ENCODE measurements around the gene CFD. TPM values are rescaled to one million over a fixed set of nuclear protein-coding genes. Genes with fewer than 3 reads are reported as not detected.

CFD gene
- polyA plus RNA-seq, 1 of the 3 experiments (the other 2 are of a cell fraction) = 2.5 TPM

DNA sequence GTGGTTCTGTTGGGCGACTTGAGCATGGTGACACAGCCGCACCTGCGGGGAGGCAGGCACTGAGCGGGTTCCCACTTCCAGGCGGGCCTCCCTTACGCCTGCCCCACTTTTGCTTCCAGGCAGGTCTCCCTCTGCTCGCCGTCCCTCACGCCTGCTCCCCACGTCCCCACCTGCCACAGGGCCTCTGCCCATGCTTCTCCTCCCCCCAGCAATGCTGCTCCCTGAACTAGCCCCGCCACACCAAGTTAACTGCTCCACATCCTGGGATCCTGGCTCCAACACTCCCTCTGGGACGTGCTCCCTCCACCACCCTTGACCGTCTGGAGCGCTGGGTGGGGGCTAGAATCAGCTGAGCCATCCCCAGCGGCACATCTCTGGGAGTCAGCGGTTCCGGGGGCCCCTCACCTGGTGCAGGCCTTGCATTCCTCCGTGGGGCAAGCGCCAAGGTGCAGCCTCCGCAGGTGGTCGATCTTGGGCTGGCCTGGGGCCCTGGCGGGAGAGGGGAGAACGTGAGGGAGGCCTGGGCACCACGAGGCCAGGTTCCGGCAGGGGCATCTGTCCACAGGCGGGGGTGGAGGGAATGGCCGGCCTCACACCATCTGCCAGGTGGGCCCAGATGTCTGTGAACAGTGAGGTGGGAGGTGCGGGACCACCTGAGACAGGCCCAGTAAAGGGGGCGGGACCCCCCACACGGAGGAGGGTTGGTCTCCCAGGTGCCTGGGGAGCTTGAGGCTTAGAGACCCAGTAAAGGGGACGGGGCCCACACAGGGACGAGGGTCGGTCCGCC, 9.2 kb downstream of the CFD start (continued):
- TF ChIP-seq YY1 (IDR thresholded peaks at IDR 0.05; ENCODE audit: low read depth) = no peak

DNA sequence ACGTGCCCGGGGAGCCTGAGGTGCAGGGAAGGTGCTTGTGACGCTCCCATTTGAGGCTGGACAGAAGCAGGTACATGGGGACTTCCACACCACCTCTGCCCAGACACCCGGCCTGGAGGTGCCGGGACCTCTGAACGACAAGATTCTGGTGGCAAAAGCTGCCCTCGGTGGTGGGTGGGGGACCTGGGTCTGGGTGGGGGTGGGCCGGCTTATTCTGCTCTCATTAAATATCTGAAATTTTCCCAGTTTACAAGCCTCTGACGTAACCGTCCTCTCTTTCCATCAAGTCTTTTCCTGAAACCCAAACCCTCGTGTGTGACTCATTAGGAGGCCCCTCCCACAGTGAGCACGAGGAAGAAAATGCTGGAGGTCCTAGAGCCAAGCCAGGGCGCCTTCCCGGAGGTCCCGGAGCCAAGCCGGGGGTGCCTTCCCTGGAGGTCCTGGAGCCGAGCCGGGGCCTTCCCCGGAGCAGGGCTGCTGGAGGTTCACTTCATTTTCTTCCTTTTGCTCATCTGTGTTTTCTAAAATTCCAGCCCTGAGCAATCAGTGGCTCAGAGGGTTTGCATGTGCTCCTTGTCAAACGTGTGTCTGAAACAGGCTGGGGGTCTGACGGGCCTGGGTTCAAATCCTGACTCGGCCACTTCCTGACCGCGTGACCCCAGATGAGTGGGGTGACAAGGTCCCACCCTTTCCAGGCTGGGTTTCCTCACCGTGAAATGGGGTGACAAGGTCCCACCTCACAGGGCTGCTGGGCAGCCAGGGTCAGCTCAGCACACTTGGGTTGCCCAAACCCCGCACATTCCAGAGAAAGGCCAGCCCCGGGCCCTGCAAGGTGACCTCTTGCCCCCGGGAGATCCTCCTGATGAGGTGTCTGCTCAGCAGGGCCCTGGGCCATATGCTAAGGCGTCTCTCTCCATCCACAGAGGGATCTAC, 10.0 kb downstream of the CFD start:
- Histone ChIP-seq H3K27ac (ENCODE audit: low read depth in 2 of 2, low read length in 1 of 2) (peak overlapping the region in 1 of 2 experiments; percentile 67; a peak in 1 of 4 replicates), H3K27me3 (ENCODE audit: insufficient read depth) (no peaks in the 10 kb centered on the region), H3K4me3 (ENCODE audit: low read depth in 2 of 2, low read length in 1 of 2) (no peak overlapping the region), H2AFZ (ENCODE audit: low read depth) (no peak overlapping the region), H4K20me1 (ENCODE audit: insufficient read depth) (no peaks in the 10 kb centered on the region), H3K4me1 (ENCODE audit: control insufficient read depth in 1 of 2, insufficient read depth in 2 of 2, low read depth in 1 of 2, low read length in 1 of 2) (peaks cover 4 to 16% of the 10 kb centered on the region in 2 experiments; a peak in 2 of 4 replicates), H3K9me2 (no peaks in the 10 kb centered on the region), H3K9ac (no peak overlapping the region), H3K79me2 (ENCODE audit: insufficient read depth) (no peaks in the 10 kb centered on the region), H3F3A (replicated peaks; ENCODE audit: insufficient read depth) (peaks cover 22% of the 10 kb centered on the region), H3K9me3 (no peaks in the 10 kb centered on the region), H3K4me2 (no peak overlapping the region), H3K36me3 (replicated peaks in 1 of 2; ENCODE audit: control insufficient read depth in 1 of 2, insufficient read depth in 2 of 2, low read length in 1 of 2) (peaks cover 0 to 33% of the 10 kb centered on the region in 2 experiments)
- no peak for TF ChIP-seq RAD21 (IDR thresholded peaks at IDR 0.05; ENCODE audit: low read length)
- TF ChIP-seq, protein P1, sequence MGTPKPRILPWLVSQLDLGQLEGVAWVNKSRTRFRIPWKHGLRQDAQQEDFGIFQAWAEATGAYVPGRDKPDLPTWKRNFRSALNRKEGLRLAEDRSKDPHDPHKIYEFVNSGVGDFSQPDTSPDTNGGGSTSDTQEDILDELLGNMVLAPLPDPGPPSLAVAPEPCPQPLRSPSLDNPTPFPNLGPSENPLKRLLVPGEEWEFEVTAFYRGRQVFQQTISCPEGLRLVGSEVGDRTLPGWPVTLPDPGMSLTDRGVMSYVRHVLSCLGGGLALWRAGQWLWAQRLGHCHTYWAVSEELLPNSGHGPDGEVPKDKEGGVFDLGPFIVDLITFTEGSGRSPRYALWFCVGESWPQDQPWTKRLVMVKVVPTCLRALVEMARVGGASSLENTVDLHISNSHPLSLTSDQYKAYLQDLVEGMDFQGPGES (IDR thresholded peaks at IDR 0.05; ENCODE audit: low read depth, low read length) = no peak
- TF ChIP-seq EZH2phosphoT487 (IDR thresholded peaks at IDR 0.05; ENCODE audit: borderline replicate concordance, low read depth) = no peak
- no peak for TF ChIP-seq RXRA (IDR thresholded peaks at IDR 0.05; ENCODE audit: borderline replicate concordance, low read depth)
- no peak for TF ChIP-seq TAF1 (IDR thresholded peaks at IDR 0.05; ENCODE audit: borderline replicate concordance, low read depth, low read length)
- no peak for TF ChIP-seq MXI1 (IDR thresholded peaks at IDR 0.05; ENCODE audit: low read depth, low read length)
- no peak for TF ChIP-seq ELF1 (IDR thresholded peaks at IDR 0.05)
- no peak for TF ChIP-seq TCF12 (IDR thresholded peaks at IDR 0.05)
- TF ChIP-seq, protein P2, sequence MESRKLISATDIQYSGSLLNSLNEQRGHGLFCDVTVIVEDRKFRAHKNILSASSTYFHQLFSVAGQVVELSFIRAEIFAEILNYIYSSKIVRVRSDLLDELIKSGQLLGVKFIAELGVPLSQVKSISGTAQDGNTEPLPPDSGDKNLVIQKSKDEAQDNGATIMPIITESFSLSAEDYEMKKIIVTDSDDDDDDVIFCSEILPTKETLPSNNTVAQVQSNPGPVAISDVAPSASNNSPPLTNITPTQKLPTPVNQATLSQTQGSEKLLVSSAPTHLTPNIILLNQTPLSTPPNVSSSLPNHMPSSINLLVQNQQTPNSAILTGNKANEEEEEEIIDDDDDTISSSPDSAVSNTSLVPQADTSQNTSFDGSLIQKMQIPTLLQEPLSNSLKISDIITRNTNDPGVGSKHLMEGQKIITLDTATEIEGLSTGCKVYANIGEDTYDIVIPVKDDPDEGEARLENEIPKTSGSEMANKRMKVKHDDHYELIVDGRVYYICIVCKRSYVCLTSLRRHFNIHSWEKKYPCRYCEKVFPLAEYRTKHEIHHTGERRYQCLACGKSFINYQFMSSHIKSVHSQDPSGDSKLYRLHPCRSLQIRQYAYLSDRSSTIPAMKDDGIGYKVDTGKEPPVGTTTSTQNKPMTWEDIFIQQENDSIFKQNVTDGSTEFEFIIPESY (IDR thresholded peaks at IDR 0.05; ENCODE audit: borderline replicate concordance, low read depth) = no peak
- TF ChIP-seq SIN3A (IDR thresholded peaks at IDR 0.05; ENCODE audit: borderline replicate concordance, low read depth, low read length) = no peak
- TF ChIP-seq POLR2AphosphoS5 (IDR thresholded peaks at IDR 0.05; ENCODE audit: low read depth, low read length) = no peak
- TF ChIP-seq NRF1 (IDR thresholded peaks at IDR 0.05; ENCODE audit: low read depth, low read length) = no peak
- no peak for TF ChIP-seq RFX5 (IDR thresholded peaks at IDR 0.05; ENCODE audit: low read length)
- TF ChIP-seq FOSL2 (IDR thresholded peaks at IDR 0.05; ENCODE audit: borderline replicate concordance, low read depth) = peak; percentile 62; the same call in 1 of the 2 replicates
- TF ChIP-seq, protein P3, sequence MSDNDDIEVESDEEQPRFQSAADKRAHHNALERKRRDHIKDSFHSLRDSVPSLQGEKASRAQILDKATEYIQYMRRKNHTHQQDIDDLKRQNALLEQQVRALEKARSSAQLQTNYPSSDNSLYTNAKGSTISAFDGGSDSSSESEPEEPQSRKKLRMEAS (IDR thresholded peaks at IDR 0.05; ENCODE audit: low read depth) = peak; percentile 61; the same call in 1 of the 2 replicates
- ChIA-PET POLR2A (no interaction called here), CTCF (no interaction called here)
- 63% methylated on average over 21 of the region's 29 CpGs for WGBS (ENCODE audit: low lambda C conversion rate)
- no peak for DNase-seq

Measured in SK-N-SH (cell line).